K562 (cell line): Measurements from ENCODE around the gene CLSTN1. TPM values are rescaled to one million over a fixed set of nuclear protein-coding genes. Genes with fewer than 3 reads are reported as not detected.
A peak's percentile ranks its signal among the peaks of the same experiment; 100 is the strongest.

Experiments
- CBX1 ChIP-seq: sonication (generic); IDR thresholded peaks from 2 replicates; pipeline ENCODE4 v1.6.1; 2016; ENCODE audit warnings: antibody characterized with exemption, low read depth, mild to moderate bottlenecking
- E2F3 ChIP-seq: fragments of 250-450 bp; sonication (Bioruptor Pico); IDR thresholded peaks from 2 replicates; pipeline ENCODE4 v1.4.0; 2020; ENCODE audit warnings: mild to moderate bottlenecking
- E2F8 ChIP-seq: fragments of 450-650 bp; IDR thresholded peaks from 2 replicates; pipeline ENCODE4 v1.7.1; 2018; ENCODE audit warnings: mild to moderate bottlenecking, low read depth; ENCODE audit not compliant: partially characterized antibody
- EHMT2 ChIP-seq: fragments of 450-650 bp; IDR thresholded peaks from 2 replicates; pipeline ENCODE4 v1.6.1; 2018; ENCODE audit warnings: antibody characterized with exemption
- FOXK2 ChIP-seq, 2 experiments: fragments of 450-650 bp; IDR thresholded peaks in 1 of 2; conservative IDR thresholded peaks in 1 of 2; 2 replicates each; pipeline ENCODE4 v1.6.1; 2016; ENCODE audit warnings: low read depth in 2 of 2, mild to moderate bottlenecking in 1 of 2
- FOXM1 ChIP-seq, 2 experiments: fragments of 450-650 bp in 1 of 2; sonication (generic) in 1 of 2; formaldehyde crosslinking in 1 of 2; IDR thresholded peaks; 2 replicates each; pipeline versions ENCODE4 v1.6.1 to v1.9.0; 2017 to 2022; ENCODE audit warnings: low read depth in 2 of 2, mild to moderate bottlenecking in 2 of 2, missing genetic modification reagents in 1 of 2, moderate library complexity in 1 of 2
- HLTF ChIP-seq: fragments of 450-650 bp; IDR thresholded peaks from 2 replicates; pipeline ENCODE4 v1.6.1; 2016
- MBD2 ChIP-seq: sonication (generic); IDR thresholded peaks from 2 replicates; pipeline ENCODE4 v1.6.1; 2016; ENCODE audit warnings: low read depth, borderline replicate concordance
- PRPF4 ChIP-seq: fragments of 200-400 bp; formaldehyde crosslinking; IDR thresholded peaks from one replicate; pipeline ENCODE4 v1.6.1; 2017; ENCODE audit warnings: low read length, low read depth, mild to moderate bottlenecking; ENCODE audit not compliant: insufficient read depth, poor library complexity, severe bottlenecking
- PTBP1 ChIP-seq: fragments of 200-400 bp; formaldehyde crosslinking; IDR thresholded peaks from 2 replicates; pipeline ENCODE4 v1.6.1; 2017; ENCODE audit warnings: low read depth, low read length
- RBM39 ChIP-seq: fragments of 200-400 bp; formaldehyde crosslinking; optimal IDR thresholded peaks from 2 replicates; pipeline ENCODE3; 2018; ENCODE audit warnings: low read depth, low read length
- RFX7 ChIP-seq: fragments of 250-450 bp; sonication (Bioruptor Pico); IDR thresholded peaks from 2 replicates; pipeline ENCODE4 v1.5.1; 2021; ENCODE audit warnings: mild to moderate bottlenecking
- SIN3A ChIP-seq, 2 experiments: fragments of 150-350 bp in 1 of 2; IDR thresholded peaks; 2 replicates each; pipeline ENCODE4 v1.6.1; 2011 to 2016; ENCODE audit warnings: borderline replicate concordance in 2 of 2, low read depth in 2 of 2, low read length in 2 of 2, mild to moderate bottlenecking in 2 of 2, moderate library complexity in 2 of 2; ENCODE audit not compliant: control insufficient read depth in 1 of 2
- SUPT5H ChIP-seq: fragments of 450-650 bp; IDR thresholded peaks from 2 replicates; pipeline ENCODE4 v1.6.1; 2016
- TBL1XR1 ChIP-seq, 2 experiments: IDR thresholded peaks; 2 replicates each; pipeline ENCODE4 v1.6.1; 2012; ENCODE audit warnings: improper control_type of control experiment in 2 of 2, low read length in 2 of 2, mild to moderate bottlenecking in 1 of 2
- ZBTB7A ChIP-seq: IDR thresholded peaks from 2 replicates; pipeline ENCODE4 v1.6.1; 2011; ENCODE audit warnings: low read depth, mild to moderate bottlenecking, low read length, moderate library complexity, borderline replicate concordance; ENCODE audit not compliant: control insufficient read depth
- ZNF146 ChIP-seq: IDR thresholded peaks from one replicate; pipeline ENCODE4 v1.6.1; 2018; ENCODE audit warnings: missing compliant biosample characterization; ENCODE audit not compliant: unreplicated experiment
- ZNF184 ChIP-seq: sonication (generic); formaldehyde crosslinking; IDR thresholded peaks from 2 replicates; pipeline ENCODE4 v1.5.0; 2020; ENCODE audit warnings: missing genetic modification reagents
- ZSCAN32 ChIP-seq: fragments of 450-650 bp; formaldehyde crosslinking; IDR thresholded peaks from 2 replicates; pipeline ENCODE4 v1.4.0; 2020; ENCODE audit warnings: mild to moderate bottlenecking, moderate library complexity
- polyA plus RNA-seq, 8 experiments: library from polyadenylated mRNA; depleted of rRNA in 4 of 8; stranded (reverse) in 5 of 8; unstranded in 3 of 8; fragments of >200 nt; fragmentation: Nextera tagmentation in 2 of 8; fragmentation: Illumina TruSeq in 1 of 8; extraction: Ambion mirVana in 2 of 8; extraction: Trizol in 1 of 8; gene quantifications; 2 replicates each; pipeline versions ENCODE4 v1.2.1 to v1.2.3, GENCODE V29; 2011 to 2014; ENCODE audit warnings: inconsistent platforms in 1 of 8, missing spikeins in 1 of 8
- total RNA-seq, 7 experiments: library from RNA; depleted of rRNA in 6 of 7; stranded (reverse); fragments of >200 nt in 6 of 7; fragmentation: Illumina TruSeq in 2 of 7; extraction: Trizol in 2 of 7; gene quantifications; 2 replicates each; pipeline versions ENCODE4 v1.2.1 to v1.2.3, GENCODE V29; 2011 to 2021; ENCODE audit warnings: low replicate concordance in 1 of 7
- TF ChIP-seq, protein P1 (sequence below): sonication (generic); formaldehyde crosslinking; IDR thresholded peaks from 2 replicates; pipeline ENCODE4 v1.8.1; 2023; ENCODE audit warnings: missing genetic modification reagents, mild to moderate bottlenecking, borderline replicate concordance

CLSTN1 gene
- total and polyA plus RNA-seq, 9 of the 15 experiments (the other 6 are each of a cell fraction or from before 2014, with no cell fraction given): 1.1 to 32.5 (median 13.3) TPM

DNA sequence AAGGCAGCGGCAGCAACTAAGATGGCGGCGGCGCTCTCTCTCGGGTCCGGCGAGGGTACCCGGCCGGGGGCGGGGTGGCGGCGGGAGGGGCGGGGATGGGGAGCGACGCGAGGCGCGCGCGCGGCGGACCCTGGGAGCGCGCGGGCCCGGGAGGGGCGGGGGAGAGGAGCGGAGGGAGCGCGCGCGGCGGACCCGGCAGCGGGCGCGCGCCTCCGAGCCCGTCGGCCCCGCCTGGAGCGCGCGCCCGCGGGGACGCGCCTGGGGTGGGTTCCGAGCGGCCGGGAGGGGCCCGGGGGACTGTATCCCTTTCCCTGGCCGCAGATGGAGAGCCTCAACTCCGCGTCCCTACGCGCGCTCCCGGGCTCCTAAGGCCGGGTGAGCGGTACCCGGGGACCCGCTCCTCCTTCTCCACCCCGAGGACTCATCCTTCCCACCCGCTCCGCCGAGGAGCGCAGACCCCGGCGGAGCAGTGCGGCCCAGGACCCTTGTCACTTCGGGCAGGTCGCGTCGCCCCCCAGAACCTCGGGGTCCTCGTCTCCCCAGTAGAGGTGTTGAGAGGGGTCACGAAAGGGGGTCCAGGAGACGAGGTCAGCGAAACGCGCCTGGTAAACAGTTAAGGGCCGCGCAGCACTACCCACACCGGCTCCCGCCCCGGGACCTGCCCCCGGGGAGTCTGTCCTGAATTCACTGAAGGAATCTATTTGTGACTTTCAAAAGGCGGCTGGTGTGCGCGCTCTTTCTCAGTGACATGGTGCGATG, at the start of gene CLSTN1 (continued):
- TF ChIP-seq FOXK2 (conservative IDR thresholded peaks at IDR 0.05 in 1 of 2, IDR thresholded peaks at IDR 0.05 in 1 of 2; ENCODE audit: low read depth in 2 of 2) (no peak), RBM39 (no peak), EHMT2 (no peak), ZSCAN32 (CRISPR knock-in tag) (no peak), MBD2 (no peak), RFX7 (CRISPR knock-in tag) (no peak), SUPT5H (no peak), HLTF (no peak), E2F8 (no peak), ZBTB7A (peak; percentile 51; the same call in 1 of the 2 replicates), SIN3A (IDR thresholded peaks at IDR 0.05; ENCODE audit: borderline replicate concordance in 2 of 2, control insufficient read depth in 1 of 2, low read depth in 2 of 2, low read length in 2 of 2) (no peak), FOXM1 (IDR thresholded peaks at IDR 0.05; ENCODE audit: low read depth) (no peak), FOXM1 (CRISPR knock-in tag; IDR thresholded peaks at IDR 0.05; ENCODE audit: low read depth) (no peak), E2F3 (CRISPR knock-in tag) (no peak), TBL1XR1 (IDR thresholded peaks at IDR 0.05; ENCODE audit: low read length in 2 of 2) (no peak), PRPF4 (no peak), ZNF184 (no peak), ZNF146 (CRISPR knock-in tag) (no peak), PTBP1 (no peak), CBX1 (no peak)
- TF ChIP-seq, protein P1, sequence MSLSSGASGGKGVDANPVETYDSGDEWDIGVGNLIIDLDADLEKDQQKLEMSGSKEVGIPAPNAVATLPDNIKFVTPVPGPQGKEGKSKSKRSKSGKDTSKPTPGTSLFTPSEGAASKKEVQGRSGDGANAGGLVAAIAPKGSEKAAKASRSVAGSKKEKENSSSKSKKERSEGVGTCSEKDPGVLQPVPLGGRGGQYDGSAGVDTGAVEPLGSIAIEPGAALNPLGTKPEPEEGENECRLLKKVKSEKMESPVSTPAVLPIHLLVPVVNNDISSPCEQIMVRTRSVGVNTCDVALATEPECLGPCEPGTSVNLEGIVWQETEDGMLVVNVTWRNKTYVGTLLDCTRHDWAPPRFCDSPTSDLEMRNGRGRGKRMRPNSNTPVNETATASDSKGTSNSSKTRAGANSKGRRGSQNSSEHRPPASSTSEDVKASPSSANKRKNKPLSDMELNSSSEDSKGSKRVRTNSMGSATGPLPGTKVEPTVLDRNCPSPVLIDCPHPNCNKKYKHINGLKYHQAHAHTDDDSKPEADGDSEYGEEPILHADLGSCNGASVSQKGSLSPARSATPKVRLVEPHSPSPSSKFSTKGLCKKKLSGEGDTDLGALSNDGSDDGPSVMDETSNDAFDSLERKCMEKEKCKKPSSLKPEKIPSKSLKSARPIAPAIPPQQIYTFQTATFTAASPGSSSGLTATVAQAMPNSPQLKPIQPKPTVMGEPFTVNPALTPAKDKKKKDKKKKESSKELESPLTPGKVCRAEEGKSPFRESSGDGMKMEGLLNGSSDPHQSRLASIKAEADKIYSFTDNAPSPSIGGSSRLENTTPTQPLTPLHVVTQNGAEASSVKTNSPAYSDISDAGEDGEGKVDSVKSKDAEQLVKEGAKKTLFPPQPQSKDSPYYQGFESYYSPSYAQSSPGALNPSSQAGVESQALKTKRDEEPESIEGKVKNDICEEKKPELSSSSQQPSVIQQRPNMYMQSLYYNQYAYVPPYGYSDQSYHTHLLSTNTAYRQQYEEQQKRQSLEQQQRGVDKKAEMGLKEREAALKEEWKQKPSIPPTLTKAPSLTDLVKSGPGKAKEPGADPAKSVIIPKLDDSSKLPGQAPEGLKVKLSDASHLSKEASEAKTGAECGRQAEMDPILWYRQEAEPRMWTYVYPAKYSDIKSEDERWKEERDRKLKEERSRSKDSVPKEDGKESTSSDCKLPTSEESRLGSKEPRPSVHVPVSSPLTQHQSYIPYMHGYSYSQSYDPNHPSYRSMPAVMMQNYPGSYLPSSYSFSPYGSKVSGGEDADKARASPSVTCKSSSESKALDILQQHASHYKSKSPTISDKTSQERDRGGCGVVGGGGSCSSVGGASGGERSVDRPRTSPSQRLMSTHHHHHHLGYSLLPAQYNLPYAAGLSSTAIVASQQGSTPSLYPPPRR (CRISPR knock-in tag): no peak
